A673 (cell line): Measurements from ENCODE around the gene MTHFD2L.

ENCODE experiments used
- EZH2 ChIP-seq: fragments of 200-600 bp; sonication (generic); IDR thresholded peaks from 2 replicates; pipeline ENCODE4 v1.6.1; 2017; ENCODE audit warnings: borderline replicate concordance, low read depth, mild to moderate bottlenecking, mixed read lengths, antibody characterized with exemption, low read length; ENCODE audit not compliant: poor library complexity, severe bottlenecking
- TF ChIP-seq, protein P1 (sequence below): fragments of 300-800, 200-600 bp; sonication (generic); conservative IDR thresholded peaks from 2 replicates; pipeline ENCODE4 v1.5.1; 2017; ENCODE audit warnings: low read depth, mild to moderate bottlenecking, antibody characterized with exemption, low read length, moderate library complexity, mixed read lengths

DNA sequence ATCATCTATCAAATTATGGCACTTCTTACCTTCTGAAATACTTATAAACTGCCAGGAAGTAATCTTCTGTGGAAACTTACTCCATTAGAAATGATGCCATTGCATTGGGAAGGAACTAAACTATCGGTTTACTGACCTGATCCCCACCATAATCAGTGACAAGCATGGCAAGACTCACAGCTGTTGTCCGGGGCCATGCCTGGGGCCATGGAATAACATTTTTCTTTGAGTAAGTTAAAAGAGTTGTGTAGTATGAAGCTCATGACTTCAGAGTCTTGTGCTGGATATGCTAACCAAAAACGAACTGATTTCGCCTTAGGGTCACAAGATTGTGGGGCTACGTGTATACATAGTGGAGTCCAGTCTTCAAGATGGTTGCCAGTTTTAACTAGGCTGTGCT lies 15.4 kb downstream of the MTHFD2L start:
- TF ChIP-seq, protein P1, sequence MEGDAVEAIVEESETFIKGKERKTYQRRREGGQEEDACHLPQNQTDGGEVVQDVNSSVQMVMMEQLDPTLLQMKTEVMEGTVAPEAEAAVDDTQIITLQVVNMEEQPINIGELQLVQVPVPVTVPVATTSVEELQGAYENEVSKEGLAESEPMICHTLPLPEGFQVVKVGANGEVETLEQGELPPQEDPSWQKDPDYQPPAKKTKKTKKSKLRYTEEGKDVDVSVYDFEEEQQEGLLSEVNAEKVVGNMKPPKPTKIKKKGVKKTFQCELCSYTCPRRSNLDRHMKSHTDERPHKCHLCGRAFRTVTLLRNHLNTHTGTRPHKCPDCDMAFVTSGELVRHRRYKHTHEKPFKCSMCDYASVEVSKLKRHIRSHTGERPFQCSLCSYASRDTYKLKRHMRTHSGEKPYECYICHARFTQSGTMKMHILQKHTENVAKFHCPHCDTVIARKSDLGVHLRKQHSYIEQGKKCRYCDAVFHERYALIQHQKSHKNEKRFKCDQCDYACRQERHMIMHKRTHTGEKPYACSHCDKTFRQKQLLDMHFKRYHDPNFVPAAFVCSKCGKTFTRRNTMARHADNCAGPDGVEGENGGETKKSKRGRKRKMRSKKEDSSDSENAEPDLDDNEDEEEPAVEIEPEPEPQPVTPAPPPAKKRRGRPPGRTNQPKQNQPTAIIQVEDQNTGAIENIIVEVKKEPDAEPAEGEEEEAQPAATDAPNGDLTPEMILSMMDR = no peak
- no peak for TF ChIP-seq EZH2
